OCI-LY7 (cell line): ENCODE data around the gene BRDT.

Source experiments
- EZH2phosphoT487 ChIP-seq: fragments of 200-600 bp; sonication (generic); IDR thresholded peaks from 2 replicates; pipeline ENCODE4 v1.6.1; 2018; ENCODE audit warnings: low read depth, borderline replicate concordance, mild to moderate bottlenecking, mixed run types, antibody characterized with exemption, low read length, moderate library complexity, mixed read lengths
- TF ChIP-seq, protein P1 (sequence below): fragments of 200-600 bp; sonication (generic); conservative IDR thresholded peaks from 2 replicates; pipeline ENCODE4 v1.5.1; 2014; ENCODE audit warnings: mild to moderate bottlenecking, antibody characterized with exemption, low read length, moderate library complexity, mixed read lengths

DNA sequence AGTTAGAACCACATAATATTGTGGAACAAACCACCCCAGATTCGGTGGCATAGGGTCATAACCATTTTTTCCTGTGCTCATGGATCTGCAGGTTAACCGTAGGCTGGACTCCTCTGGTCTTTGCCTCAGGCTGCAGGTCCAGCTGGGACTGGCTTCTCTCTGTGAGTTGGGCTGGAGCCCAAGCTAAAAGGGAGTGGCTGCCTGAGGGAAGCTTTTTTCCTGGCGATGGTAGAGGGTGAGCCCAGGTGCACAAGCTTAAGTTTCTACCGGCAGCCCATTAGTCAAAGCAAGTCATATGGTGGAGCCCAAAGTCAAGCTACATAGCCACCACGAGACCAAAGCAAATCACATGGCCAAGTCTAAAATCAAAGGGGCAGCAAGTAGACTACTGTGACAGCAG lies 94.4 kb downstream of the BRDT start:
- TF ChIP-seq, protein P1, sequence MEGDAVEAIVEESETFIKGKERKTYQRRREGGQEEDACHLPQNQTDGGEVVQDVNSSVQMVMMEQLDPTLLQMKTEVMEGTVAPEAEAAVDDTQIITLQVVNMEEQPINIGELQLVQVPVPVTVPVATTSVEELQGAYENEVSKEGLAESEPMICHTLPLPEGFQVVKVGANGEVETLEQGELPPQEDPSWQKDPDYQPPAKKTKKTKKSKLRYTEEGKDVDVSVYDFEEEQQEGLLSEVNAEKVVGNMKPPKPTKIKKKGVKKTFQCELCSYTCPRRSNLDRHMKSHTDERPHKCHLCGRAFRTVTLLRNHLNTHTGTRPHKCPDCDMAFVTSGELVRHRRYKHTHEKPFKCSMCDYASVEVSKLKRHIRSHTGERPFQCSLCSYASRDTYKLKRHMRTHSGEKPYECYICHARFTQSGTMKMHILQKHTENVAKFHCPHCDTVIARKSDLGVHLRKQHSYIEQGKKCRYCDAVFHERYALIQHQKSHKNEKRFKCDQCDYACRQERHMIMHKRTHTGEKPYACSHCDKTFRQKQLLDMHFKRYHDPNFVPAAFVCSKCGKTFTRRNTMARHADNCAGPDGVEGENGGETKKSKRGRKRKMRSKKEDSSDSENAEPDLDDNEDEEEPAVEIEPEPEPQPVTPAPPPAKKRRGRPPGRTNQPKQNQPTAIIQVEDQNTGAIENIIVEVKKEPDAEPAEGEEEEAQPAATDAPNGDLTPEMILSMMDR, result no peak
- TF ChIP-seq EZH2phosphoT487, result no peak
